Suppressor macrophage treated with lipopolysaccharide for 4 hours (primary cell): ENCODE results near the gene OR13D1.
"Not testable (repeated sequence)": the region's sequence is repeated elsewhere in the genome, so short reads cannot be mapped to it uniquely, and the experiment has no call there.

Source experiments
- DNase-seq: peaks from one replicate; pipeline ENCODE4 v3.0.0-alpha.2; 2020

OR13D1 gene, protein sequence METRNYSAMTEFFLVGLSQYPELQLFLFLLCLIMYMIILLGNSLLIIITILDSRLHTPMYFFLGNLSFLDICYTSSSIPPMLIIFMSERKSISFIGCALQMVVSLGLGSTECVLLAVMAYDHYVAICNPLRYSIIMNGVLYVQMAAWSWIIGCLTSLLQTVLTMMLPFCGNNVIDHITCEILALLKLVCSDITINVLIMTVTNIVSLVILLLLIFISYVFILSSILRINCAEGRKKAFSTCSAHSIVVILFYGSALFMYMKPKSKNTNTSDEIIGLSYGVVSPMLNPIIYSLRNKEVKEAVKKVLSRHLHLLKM

DNA sequence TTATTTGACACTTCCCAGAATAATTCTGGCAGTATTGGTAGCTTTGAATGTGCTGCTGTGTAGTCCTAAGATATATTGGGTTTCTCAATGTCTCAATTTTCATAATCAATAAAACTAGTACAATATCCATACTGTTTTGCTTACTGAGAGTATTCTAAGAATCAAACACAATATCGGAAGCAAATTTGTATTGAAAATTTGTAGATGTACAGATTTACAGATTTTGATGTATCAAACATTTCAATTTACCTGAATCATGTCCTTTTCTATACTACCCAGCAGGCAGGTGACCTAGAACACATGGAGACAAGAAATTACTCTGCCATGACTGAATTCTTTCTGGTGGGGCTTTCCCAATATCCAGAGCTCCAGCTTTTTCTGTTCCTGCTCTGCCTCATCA lies at the start of gene OR13D1:
OR13D1 (plus strand) TSS at position 301 of the 400 bp plus-strand sequence; CDS start at position 301, 0 bp downstream.
- no peak for DNase-seq

DNA sequence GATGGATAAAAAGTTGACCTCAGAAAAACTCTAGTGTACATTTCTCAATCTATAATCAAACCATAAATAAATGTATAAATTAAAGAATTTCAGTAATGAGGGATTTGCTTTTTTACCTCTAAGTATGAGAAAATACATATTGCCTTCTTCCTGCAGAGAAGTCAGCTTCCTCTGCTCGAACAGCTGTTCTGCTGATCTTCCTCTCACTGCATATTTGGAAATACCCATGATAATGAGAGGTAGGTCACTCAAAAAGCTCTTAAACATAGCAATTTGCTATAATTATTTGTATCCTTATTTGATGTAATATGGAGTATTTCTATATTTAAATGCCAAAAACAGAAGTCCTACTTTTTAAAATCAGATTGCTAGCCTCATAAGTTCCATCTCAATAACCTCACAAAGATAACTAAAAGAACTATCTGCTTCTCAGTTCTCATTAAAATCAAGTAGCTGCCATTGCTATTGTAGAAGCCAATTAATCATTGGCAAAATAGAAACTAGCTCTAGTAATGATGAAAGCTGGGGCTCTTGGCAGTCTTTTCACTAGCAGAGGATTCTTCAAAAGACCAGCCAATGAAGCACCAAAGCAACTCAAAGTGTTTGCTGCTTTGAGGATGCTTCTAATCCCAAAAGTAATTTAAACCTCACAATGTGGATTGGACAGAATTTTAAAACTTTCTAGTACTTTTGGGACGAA lies 35.7 kb upstream of the OR13D1 start:
- no peak for DNase-seq

DNA sequence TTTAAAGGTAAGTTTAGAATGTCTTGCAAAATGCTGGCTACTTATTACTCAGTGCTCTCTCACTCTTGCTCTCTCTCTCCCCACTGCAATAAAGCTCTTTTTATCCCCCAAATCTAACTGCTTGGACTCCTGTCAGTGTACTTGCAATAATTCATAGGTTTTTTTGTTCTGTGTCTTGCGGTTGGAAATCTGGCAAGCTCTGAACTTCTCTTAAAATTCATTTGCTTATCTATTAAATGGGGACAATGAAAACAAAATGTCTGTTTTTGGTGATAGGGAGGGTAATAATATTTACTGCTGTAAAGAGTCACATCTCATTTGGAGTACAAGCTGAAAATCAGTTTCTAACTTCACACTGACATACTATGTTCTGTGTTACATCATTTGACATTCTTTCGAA lies 18.7 kb upstream of the OR13D1 start:
- DNase-seq, result no peak

DNA sequence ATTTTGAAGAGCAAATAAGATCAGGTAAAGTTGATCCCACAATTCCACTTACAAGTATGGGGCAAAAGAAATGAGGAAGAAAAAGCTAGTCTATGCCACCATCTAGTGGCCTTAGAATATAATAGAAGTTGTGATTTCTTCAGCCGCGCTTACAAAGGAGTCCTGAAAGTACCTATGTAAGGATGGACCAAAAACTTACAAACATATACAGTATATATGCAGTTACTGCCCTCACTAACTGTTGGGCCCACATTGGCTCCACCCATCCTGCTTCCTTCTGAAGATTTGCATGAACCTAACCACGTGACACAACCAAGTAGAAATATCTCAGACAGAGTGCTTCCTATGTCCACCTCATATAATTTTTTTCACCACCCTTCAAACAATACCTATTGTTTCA lies 11.7 kb upstream of the OR13D1 start:
- DNase-seq, result peak; percentile 61

DNA sequence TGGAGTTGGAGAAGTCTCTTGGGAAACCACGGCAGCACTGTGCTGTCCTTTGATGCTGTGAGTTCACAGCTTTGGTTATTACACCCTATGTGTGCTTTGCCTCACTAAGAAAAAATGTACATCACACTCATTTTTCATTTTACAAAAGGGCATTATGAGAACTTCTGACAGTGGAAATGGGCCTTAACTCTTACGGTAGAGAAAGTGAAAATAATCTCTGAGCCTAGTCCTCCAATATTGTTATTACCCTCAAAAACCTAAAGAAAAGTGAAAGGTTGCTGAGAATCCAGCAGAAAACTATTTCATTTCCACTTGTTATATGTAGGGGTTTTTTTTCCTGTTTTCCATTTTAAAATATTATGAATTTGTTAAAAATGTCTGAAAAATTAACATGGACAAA lies 8.2 kb upstream of the OR13D1 start:
- DNase-seq, result no peak

DNA sequence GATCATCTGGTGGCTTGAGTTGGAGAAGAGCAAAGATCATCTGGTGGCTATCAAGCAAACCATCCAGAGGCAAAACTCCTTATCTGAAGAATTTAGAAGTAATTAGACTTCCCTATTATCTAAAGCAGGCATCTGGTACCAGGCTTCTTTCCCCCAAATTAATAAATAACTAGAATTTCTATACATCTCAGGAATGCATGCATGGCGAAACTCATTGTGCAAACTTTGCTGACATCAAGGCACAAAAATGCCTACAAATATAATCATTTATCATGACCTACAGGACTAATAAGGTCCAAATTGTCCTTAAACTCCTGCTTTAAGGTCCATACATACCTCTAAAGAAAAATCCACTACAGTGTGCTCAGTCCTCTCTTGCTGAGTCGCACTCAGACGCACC lies 6.0 kb downstream of the OR13D1 start:
- DNase-seq, result no peak

DNA sequence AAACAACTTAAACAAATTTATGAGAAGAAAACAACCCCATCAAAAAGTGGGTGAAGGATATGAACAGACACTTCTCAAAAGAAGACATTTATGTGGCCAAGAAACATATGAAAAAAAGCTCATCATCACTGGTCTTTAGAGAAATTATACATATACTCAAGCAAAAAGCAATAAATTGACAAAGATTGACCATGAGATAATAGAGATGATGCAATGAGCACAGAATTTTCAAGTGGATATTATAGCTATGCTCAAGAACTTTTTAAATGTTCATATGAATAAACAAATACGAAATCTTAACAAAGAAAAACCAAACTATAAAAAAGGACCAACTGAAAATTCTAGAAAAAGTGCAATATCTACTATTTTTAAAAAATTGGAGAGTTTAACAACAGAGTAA lies 14.4 kb downstream of the OR13D1 start:
- DNase-seq, result not testable (repeated sequence)

DNA sequence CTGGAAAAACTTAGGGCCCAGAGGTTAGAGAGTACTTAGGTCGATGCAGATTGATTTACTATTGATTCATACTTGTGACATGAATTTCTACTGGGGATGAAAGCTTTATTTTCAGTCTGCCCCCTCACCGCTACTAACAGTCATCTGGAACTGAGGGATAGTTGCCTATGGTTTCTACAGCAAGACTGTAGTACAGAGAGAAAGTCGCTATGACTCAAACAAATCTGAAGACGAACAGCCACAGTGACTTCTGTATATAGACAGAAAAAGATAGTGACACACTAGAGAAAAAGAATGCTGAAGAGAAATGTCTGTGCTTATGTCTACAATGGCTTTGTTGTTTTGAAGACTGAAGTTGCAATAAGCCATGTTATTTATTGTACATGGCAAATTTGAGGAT lies 17.3 kb downstream of the OR13D1 start:
- DNase-seq, result no peak

DNA sequence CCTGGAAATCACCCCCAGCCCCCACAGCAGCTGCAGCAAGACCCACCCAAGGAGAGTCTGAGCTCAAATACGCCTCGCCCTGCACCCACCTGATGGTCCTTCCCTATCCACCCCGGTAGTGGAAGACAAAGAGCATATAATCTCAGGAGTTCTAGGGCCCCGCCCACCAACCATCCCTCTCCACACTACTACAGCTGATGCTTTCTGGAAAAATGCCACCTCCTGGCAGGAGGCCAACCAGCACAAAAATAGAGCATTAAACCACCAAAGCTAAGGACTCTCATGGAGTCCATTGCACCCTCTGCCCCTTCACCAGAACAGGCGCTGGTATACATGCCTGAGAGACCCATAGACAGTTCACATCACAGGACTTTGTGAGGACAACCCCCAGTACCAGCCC lies 30.7 kb downstream of the OR13D1 start:
- no peak for DNase-seq

DNA sequence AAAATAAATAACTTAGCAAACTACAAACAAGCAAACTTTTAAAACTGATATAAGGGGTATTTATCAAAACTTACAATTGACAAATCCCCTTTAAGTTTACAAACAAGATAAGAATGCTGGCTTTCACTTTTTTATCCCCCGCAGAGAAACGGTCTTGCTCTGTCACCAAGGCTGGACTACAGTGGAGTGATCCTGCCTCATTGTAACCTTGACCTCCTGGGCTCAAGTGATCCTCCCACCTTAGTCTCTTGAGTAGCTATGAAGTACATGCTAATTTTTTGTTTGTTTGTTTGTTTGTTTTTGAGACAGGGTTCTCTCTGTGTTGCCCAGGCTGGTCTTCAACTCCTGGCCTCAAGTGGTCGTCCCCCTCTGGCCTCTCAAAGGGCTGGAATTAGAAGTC lies 44.1 kb downstream of the OR13D1 start:
- no peak for DNase-seq

DNA sequence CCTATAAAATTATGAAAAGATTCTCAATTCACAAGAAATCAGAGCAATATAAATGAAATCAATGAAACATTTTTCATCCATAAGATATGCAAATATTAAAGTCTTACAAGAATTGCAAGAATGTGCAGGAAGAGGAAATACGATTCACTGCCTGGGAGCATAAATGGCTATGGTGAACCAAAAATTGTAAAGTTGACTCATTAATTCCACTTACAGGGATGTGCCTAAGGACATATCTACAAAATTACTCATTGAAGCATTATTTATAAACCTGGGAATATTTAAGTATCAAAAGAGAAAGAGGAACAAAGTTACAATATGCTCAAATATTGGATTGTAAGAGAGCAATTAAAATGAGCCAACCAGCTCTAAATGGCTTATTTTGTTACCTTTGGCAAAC lies 46.3 kb downstream of the OR13D1 start:
- DNase-seq, result no peak

DNA sequence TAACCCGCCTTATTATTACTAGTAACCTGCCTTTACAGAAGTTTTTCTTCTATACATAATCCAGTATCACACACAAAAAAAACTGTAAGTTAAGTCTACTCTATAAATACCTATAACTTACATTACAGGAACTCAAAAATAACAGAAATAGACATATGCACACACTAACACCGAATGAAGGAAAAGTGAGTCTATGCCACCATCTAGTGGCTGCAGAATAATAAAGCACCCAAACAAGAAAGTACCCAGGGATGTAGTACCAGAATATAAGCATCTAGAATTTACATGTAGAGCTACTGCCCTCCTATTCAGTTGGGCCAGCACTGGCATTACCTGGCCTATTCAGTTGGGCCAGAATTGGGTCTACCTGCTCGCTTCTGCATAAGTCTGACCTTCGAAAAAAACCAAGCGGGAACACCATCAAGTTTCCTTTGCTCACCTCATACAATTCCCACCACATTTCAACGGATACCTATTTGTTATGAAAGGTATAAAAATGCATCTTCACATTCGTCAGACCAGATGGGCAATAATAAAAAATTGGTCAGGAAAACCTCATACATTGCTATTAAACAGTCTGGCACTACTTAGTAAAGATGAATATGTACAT lies 49.2 kb downstream of the OR13D1 start:
- DNase-seq, result peak; percentile 70
